H4 (cell line): ENCODE data around the gene MMEL1. TPM values are rescaled to one million over a fixed set of nuclear protein-coding genes. Genes with fewer than 3 reads are reported as not detected.

Experiments used
- DNase-seq: peaks from one replicate; pipeline ENCODE4 v3.0.0-alpha.2; 2015; ENCODE audit warnings: low spot score
- total RNA-seq: library from RNA; depleted of rRNA; stranded (reverse); fragments of >200 nt; shearing (Covaris generic); gene quantifications from 2 replicates; pipeline ENCODE4 v1.2.3, GENCODE V29; 2014; rRNA removed

The MMEL1 gene
- total RNA-seq, 1 experiment from 2014 or later = not detected

DNA sequence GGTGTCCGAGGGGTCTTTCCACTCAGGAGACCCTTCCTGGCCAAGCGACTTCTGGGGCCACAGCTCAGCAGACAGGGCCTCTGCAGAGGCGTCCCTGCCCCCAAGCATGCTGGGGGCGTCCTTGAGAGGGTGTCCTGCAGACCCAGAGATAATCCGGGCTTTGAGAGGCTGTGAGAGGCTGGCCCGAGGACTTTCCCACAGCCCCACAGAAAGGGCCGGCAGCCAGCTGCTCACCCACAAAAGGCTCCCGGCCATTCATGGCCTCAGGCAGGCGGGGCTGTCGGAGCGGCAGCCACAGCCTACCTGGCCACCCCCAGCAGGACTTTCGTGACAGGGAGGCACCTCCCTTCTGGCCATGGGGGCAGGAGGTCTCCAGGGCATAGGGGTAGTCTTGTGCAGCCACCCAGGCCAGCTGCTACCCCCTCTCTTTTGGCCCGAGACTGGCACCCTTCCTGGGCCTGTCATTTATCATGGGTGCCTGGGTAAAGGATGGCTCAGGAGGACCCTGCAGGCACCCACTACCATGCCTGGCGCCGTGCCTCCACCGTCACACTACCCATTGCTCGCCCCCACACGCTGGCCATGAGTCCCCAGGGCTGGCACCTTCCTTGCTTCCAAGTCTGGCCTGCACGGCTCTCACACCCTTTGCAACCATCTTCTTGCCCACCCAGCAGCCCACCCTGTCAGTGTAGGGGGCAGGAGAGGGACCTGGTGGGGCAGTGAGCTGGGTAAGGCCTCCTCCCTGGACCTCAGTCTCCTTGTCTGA lies 87.8 kb downstream of the MMEL1 start:
- no peak for DNase-seq

DNA sequence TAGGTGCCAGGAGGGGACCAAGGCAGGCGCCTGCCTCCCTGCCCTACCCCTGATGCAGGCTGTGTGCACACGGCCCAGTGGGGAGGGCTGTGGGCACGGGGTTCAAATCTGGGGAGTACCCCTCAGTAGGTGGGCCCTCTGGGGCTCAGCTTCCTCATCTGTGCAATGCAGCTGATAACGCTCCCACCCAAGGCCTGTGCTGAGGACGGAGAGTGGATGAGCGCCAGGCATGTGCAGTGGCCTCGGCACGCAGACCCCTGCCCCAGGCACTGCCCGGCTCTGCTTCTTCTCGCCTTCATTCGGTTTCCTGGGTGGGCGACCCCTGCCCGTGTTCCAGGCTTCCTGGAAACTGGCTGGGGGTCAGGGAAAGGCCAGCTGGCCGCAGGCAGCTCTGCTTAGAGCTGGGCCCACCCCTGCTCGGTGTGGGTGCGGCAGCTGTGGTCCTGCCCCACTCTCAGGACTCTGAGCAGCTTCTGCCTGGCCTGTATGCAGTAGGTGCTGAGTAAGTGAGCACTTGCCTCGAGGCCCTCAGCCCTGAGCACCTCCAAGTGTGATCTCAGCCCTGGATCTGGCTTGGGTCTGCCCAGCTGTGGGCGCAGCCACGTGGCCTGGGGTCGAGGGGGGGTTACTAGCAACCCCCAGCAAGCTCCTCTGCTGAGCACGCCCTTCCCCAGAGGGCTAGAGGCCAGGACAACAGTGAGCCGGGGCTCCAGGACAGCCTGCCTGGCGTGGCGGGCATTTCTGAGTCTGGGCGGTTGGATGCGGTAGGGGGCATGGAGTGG lies 88.5 kb downstream of the MMEL1 start:
- DNase-seq = no peak

- no peak for DNase-seq
Measured at GRCh38 chr1:2543543-2544092, 89.2 kb downstream of the MMEL1 start.

DNA sequence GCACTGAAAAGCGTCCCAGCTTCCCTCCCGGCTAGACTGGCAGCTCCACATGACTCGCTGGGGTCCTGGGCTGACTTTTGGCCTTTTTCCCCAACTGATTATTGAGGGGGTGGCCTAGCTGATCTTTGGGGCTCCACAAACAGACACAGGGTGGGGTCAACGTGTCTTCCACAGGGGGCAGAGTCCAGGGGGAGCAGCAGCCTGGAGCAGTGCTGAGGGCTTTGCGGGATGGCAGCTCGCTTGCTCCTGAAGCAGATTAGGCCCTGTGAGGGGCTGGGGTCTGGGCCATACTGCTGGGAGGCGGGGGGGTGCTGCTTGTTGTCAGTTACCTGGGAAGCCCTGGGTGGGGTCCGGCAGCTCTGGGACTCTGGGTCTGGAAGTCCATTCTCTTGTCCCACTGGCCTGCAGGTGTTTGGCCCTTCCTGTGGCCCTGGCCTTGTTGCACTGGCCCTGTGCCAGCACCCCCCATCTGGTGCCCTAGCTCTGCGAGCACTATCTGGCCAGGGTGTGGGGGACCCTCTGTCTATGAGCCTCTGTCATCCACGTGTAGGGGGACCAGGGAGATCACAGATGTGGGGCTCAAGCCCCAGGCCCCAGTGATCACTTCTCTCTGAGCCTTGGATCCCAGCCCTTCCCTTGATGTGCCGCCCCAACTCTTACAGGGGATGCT lies 90.4 kb downstream of the MMEL1 start:
- no peak for DNase-seq

DNA sequence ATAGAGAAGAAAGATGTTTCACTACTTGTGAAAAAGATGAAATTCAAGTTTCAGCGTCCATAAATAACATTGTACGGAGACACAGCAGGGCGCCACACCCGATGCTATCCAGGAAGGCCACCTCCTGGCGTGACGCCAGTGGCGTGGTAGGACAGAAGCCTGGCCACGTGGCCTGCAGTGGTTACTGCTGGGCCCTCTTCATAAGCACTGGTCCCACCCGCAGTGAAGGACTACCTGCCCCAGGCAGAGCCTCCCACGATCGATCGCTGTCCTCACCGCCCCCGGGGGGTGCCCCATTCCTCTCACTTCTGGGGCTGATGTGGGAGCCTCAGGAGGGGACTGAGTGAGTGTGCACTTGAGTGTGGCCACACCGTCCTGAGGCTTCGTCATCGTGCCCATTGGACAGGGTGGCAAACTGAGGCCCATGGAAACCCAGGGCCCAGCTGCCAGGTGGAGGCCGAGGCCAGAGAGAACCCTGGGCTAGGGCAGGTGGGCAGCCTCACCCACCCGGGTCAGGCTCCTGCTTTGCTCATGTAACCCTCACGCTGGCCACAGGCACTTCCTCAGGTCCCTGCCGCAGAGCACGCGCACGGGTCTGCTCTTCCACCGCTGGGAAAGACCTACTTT lies 91.1 kb downstream of the MMEL1 start:
- DNase-seq = no peak

- no peak for DNase-seq
Measured at GRCh38 chr1:2540816-2541492, 91.9 kb downstream of the MMEL1 start.

Other genes with a start within 250 kb of the MMEL1 start
- 5.4 and 6.3 TPM in 2 replicates for gene MORN1, start 241.5 kb downstream of the MMEL1 start, total RNA-seq
- gene RER1, start 241.2 kb downstream of the MMEL1 start, total RNA-seq = 173 and 208 TPM in 2 replicates
- gene PEX10, start 220.5 kb downstream of the MMEL1 start, total RNA-seq = 26.1 and 44.5 TPM in 2 replicates
- 0.02 TPM in 1 of 2 replicates, not detected in the other for gene PLCH2, start 156.7 kb downstream of the MMEL1 start, total RNA-seq
- gene PANK4, start 106.4 kb downstream of the MMEL1 start, total RNA-seq = 10.9 and 12.5 TPM in 2 replicates
- gene HES5, start 102.8 kb downstream of the MMEL1 start, total RNA-seq = not detected in 2 replicates
- gene TNFRSF14, start 76.6 kb downstream of the MMEL1 start, total RNA-seq = 3.3 and 9.1 TPM in 2 replicates
- 18.8 and 29.0 TPM in 2 replicates for gene PRXL2B, start 46.2 kb downstream of the MMEL1 start, total RNA-seq
- 0.10 and 0.12 TPM in 2 replicates for gene TTC34, start 168.7 kb upstream of the MMEL1 start, total RNA-seq